Stimulated activated CD8-positive, alpha-beta memory T cell treated with anti-CD3 and anti-CD28 coated beads, Interleukin-12 subunit alpha, Interleukin-12 subunit beta, amount 100 ng/mL, for 24 hours (primary cell): ENCODE data around the gene DYNLT5.
"Not testable (repeated sequence)": the region's sequence is repeated elsewhere in the genome, so short reads cannot be mapped to it uniquely, and the experiment has no call there.

Source experiments
- DNase-seq: peaks from one replicate; pipeline ENCODE4 v3.0.0-alpha.2; 2020; ENCODE audit errors: extremely low read depth

DYNLT5 gene

GRCh38 chr1:66750577-66750976 lies 1.7 kb upstream of the DYNLT5 start:
- DNase-seq, result no peak

GRCh38 chr1:66751160-66751559 lies 1.1 kb upstream of the DYNLT5 start:
- DNase-seq, result no peak

GRCh38 chr1:66752671-66753371 lies 562 bp downstream of the DYNLT5 start:
- DNase-seq, result no peak

- no peak for DNase-seq
Measured at GRCh38 chr1:66757722-66758240, 5.5 kb downstream of the DYNLT5 start.

GRCh38 chr1:66758241-66758755 lies 6.0 kb downstream of the DYNLT5 start:
- no peak for DNase-seq

- no peak for DNase-seq
Measured at GRCh38 chr1:66760506-66760905, 8.2 kb downstream of the DYNLT5 start.

- DNase-seq, result no peak
Measured at GRCh38 chr1:66761221-66761620, 9.0 kb downstream of the DYNLT5 start.

GRCh38 chr1:66764994-66765578 lies 12.8 kb downstream of the DYNLT5 start:
- DNase-seq, result no peak

- DNase-seq, result no peak
Measured at GRCh38 chr1:66767626-66768025, 15.4 kb downstream of the DYNLT5 start.

- DNase-seq, result no peak
Measured at GRCh38 chr1:66768965-66769364, 16.7 kb downstream of the DYNLT5 start.

- DNase-seq, result no peak
Measured at GRCh38 chr1:66769512-66770229, 17.4 kb downstream of the DYNLT5 start.

GRCh38 chr1:66770240-66770639 lies 18.0 kb downstream of the DYNLT5 start:
- no peak for DNase-seq

- no peak for DNase-seq
Measured at GRCh38 chr1:66770694-66771093, 18.4 kb downstream of the DYNLT5 start.

- DNase-seq, result no peak
Measured at GRCh38 chr1:66773227-66773626, 21.0 kb downstream of the DYNLT5 start.

GRCh38 chr1:66774438-66774837 lies 22.2 kb downstream of the DYNLT5 start:
- DNase-seq, result no peak

- DNase-seq, result no peak
Measured at GRCh38 chr1:66775646-66776045, 23.4 kb downstream of the DYNLT5 start.

- no peak for DNase-seq
Measured at GRCh38 chr1:66777831-66778230, 25.6 kb downstream of the DYNLT5 start.

GRCh38 chr1:66778266-66778665 lies 26.0 kb downstream of the DYNLT5 start:
- DNase-seq, result no peak

GRCh38 chr1:66778969-66779368 lies 26.7 kb downstream of the DYNLT5 start:
- DNase-seq, result no peak

GRCh38 chr1:66779475-66780078 lies 27.3 kb downstream of the DYNLT5 start:
- DNase-seq, result no peak

- not testable (repeated sequence) for DNase-seq
Measured at GRCh38 chr1:66785800-66786199, 33.5 kb downstream of the DYNLT5 start.

GRCh38 chr1:66787641-66788040 lies 35.4 kb downstream of the DYNLT5 start:
- no peak for DNase-seq
